ENCODE results near the gene ZSWIM7. TPM values are rescaled to one million over a fixed set of nuclear protein-coding genes. Genes with fewer than 3 reads are reported as not detected.
"Not testable (repeated sequence)": the region's sequence is repeated elsewhere in the genome, so short reads cannot be mapped to it uniquely, and the experiment has no call there.

Gene ZSWIM7
- polyA plus RNA-seq, 4 donors, result 20.0 to 33.8 (median 26.1) TPM

- no peak for FAIRE-seq
These were observed 17.6 kb downstream of the ZSWIM7 start for GRCh38 chr17:15981646-15982580.

GRCh38 chr17:15981208-15981607 is 18.3 kb downstream of the ZSWIM7 start:
- peaks cover 7 to 28% (median 16%) of the 10 kb centered on the region in 3 donors for H3K36me3 ChIP-seq (ENCODE audit: control insufficient read depth in 3 of 3, insufficient read depth in 2 of 3, low read depth in 1 of 3, low read length in 3 of 3)
- 21 to 41% (median 24%) methylated on average over 2 of the region's 2 CpGs for WGBS, 3 donors
- no peak overlapping the region for H3K4me3 ChIP-seq (ENCODE audit: low read depth in 1 of 3, low read length in 3 of 3)
- peaks cover 0 to 6% (median 0%) of the 10 kb centered on the region in 3 donors for H3K4me1 ChIP-seq (ENCODE audit: control insufficient read depth in 3 of 3, insufficient read depth in 2 of 3, low read depth in 1 of 3, low read length in 2 of 3)
- H3K27ac ChIP-seq (ENCODE audit: low read depth in 1 of 3, low read length in 2 of 3), result peak overlapping the region in 1 of 3 donors; percentile 23
- no peaks in the 10 kb centered on the region for H3K27me3 ChIP-seq (ENCODE audit: control insufficient read depth in 3 of 3, insufficient read depth in 3 of 3, low read length in 3 of 3)
- DNase-seq (peak; percentile 16 to 35), FAIRE-seq (no peak)
- H3K9me3 ChIP-seq (ENCODE audit: control insufficient read depth in 2 of 2, insufficient read depth in 1 of 2, low read depth in 1 of 2, low read length in 1 of 2), result no peaks in the 10 kb centered on the region

More at GRCh38 chr17:15981646-15982580, 17.6 kb downstream of the ZSWIM7 start:
- H3K36me3 ChIP-seq (ENCODE audit: control insufficient read depth in 3 of 3, insufficient read depth in 2 of 3, low read depth in 1 of 3, low read length in 3 of 3), result peaks cover 7 to 33% (median 15%) of the 10 kb centered on the region in 3 donors
- no peak for DNase-seq
- no peak overlapping the region for H3K27ac ChIP-seq (ENCODE audit: low read depth in 1 of 3, low read length in 2 of 3)
- H3K4me3 ChIP-seq (ENCODE audit: low read depth in 1 of 3, low read length in 3 of 3), result no peak overlapping the region
- peaks cover 0 to 6% (median 0%) of the 10 kb centered on the region in 3 donors for H3K4me1 ChIP-seq (ENCODE audit: control insufficient read depth in 3 of 3, insufficient read depth in 2 of 3, low read depth in 1 of 3, low read length in 2 of 3)
- WGBS, 3 donors, result 59 to 80% (median 69%) methylated on average over 5 of the region's 5 CpGs
- no peaks in the 10 kb centered on the region for H3K9me3 ChIP-seq (ENCODE audit: control insufficient read depth in 2 of 2, insufficient read depth in 1 of 2, low read depth in 1 of 2, low read length in 1 of 2)
- H3K27me3 ChIP-seq (ENCODE audit: control insufficient read depth in 3 of 3, insufficient read depth in 3 of 3, low read length in 3 of 3), result no peaks in the 10 kb centered on the region

- H3K27me3 ChIP-seq (ENCODE audit: control insufficient read depth in 3 of 3, insufficient read depth in 3 of 3, low read length in 3 of 3); FAIRE-seq; DNase-seq; H3K4me3 ChIP-seq (ENCODE audit: low read depth in 1 of 3, low read length in 3 of 3); H3K9me3 ChIP-seq (ENCODE audit: control insufficient read depth in 2 of 2, insufficient read depth in 1 of 2, low read depth in 1 of 2, low read length in 1 of 2); H3K27ac ChIP-seq (ENCODE audit: low read depth in 1 of 3, low read length in 2 of 3); H3K4me1 ChIP-seq (ENCODE audit: control insufficient read depth in 3 of 3, insufficient read depth in 2 of 3, low read depth in 1 of 3, low read length in 2 of 3): not testable (repeated sequence)
- H3K36me3 ChIP-seq (ENCODE audit: control insufficient read depth in 3 of 3, insufficient read depth in 2 of 3, low read depth in 1 of 3, low read length in 3 of 3), result peaks cover 7 to 27% (median 13%) of the 10 kb centered on the region in 3 donors
- 45 to 63% (median 56%) methylated on average over 2 of the region's 4 CpGs for WGBS, 3 donors
These were observed 20.5 kb downstream of the ZSWIM7 start for GRCh38 chr17:15979013-15979412.

GRCh38 chr17:15978606-15979005 is 20.9 kb downstream of the ZSWIM7 start:
- peaks cover 0 to 6% (median 0%) of the 10 kb centered on the region in 3 donors for H3K4me1 ChIP-seq (ENCODE audit: control insufficient read depth in 3 of 3, insufficient read depth in 2 of 3, low read depth in 1 of 3, low read length in 2 of 3)
- DNase-seq (no peak), FAIRE-seq (no peak)
- no peak overlapping the region for H3K27ac ChIP-seq (ENCODE audit: low read depth in 1 of 3, low read length in 2 of 3)
- no peaks in the 10 kb centered on the region for H3K9me3 ChIP-seq (ENCODE audit: control insufficient read depth in 2 of 2, insufficient read depth in 1 of 2, low read depth in 1 of 2, low read length in 1 of 2)
- H3K27me3 ChIP-seq (ENCODE audit: control insufficient read depth in 3 of 3, insufficient read depth in 3 of 3, low read length in 3 of 3), result no peaks in the 10 kb centered on the region
- WGBS, 3 donors, result 89 to 96% (median 92%) methylated on average over 1 of the region's 1 CpG
- H3K4me3 ChIP-seq (ENCODE audit: low read depth in 1 of 3, low read length in 3 of 3), result no peak overlapping the region
- H3K36me3 ChIP-seq (ENCODE audit: control insufficient read depth in 3 of 3, insufficient read depth in 2 of 3, low read depth in 1 of 3, low read length in 3 of 3), result peaks cover 7 to 29% (median 13%) of the 10 kb centered on the region in 3 donors

- WGBS, 3 donors, result 95 to 100% (median 97%) methylated on average over 2 of the region's 2 CpGs
- H3K27ac ChIP-seq (ENCODE audit: low read depth in 1 of 3, low read length in 2 of 3), result no peak overlapping the region
- DNase-seq (no peak), FAIRE-seq (no peak)
- H3K4me3 ChIP-seq (ENCODE audit: low read depth in 1 of 3, low read length in 3 of 3), result no peak overlapping the region
- no peaks in the 10 kb centered on the region for H3K27me3 ChIP-seq (ENCODE audit: control insufficient read depth in 3 of 3, insufficient read depth in 3 of 3, low read length in 3 of 3)
- peaks cover 7 to 27% (median 13%) of the 10 kb centered on the region in 3 donors for H3K36me3 ChIP-seq (ENCODE audit: control insufficient read depth in 3 of 3, insufficient read depth in 2 of 3, low read depth in 1 of 3, low read length in 3 of 3)
- peaks cover 0 to 6% (median 0%) of the 10 kb centered on the region in 3 donors for H3K4me1 ChIP-seq (ENCODE audit: control insufficient read depth in 3 of 3, insufficient read depth in 2 of 3, low read depth in 1 of 3, low read length in 2 of 3)
- no peaks in the 10 kb centered on the region for H3K9me3 ChIP-seq (ENCODE audit: control insufficient read depth in 2 of 2, insufficient read depth in 1 of 2, low read depth in 1 of 2, low read length in 1 of 2)
These were observed 21.6 kb downstream of the ZSWIM7 start for GRCh38 chr17:15977894-15978293.

GRCh38 chr17:15973834-15974233 is 25.7 kb downstream of the ZSWIM7 start:
- H3K36me3 ChIP-seq (ENCODE audit: control insufficient read depth in 3 of 3, insufficient read depth in 2 of 3, low read depth in 1 of 3, low read length in 3 of 3), result peaks cover 5 to 23% (median 6%) of the 10 kb centered on the region in 3 donors
- no peaks in the 10 kb centered on the region for H3K9me3 ChIP-seq (ENCODE audit: control insufficient read depth in 2 of 2, insufficient read depth in 1 of 2, low read depth in 1 of 2, low read length in 1 of 2)
- 84 to 88% (median 86%) methylated on average over 6 of the region's 6 CpGs for WGBS, 3 donors
- no peaks in the 10 kb centered on the region for H3K4me1 ChIP-seq (ENCODE audit: control insufficient read depth in 3 of 3, insufficient read depth in 2 of 3, low read depth in 1 of 3, low read length in 2 of 3)
- no peak overlapping the region for H3K4me3 ChIP-seq (ENCODE audit: low read depth in 1 of 3, low read length in 3 of 3)
- FAIRE-seq (no peak), DNase-seq (no peak)
- H3K27ac ChIP-seq (ENCODE audit: low read depth in 1 of 3, low read length in 2 of 3), result no peak overlapping the region
- no peaks in the 10 kb centered on the region for H3K27me3 ChIP-seq (ENCODE audit: control insufficient read depth in 3 of 3, insufficient read depth in 3 of 3, low read length in 3 of 3)

- Histone ChIP-seq H3K36me3 (ENCODE audit: control insufficient read depth in 3 of 3, insufficient read depth in 2 of 3, low read depth in 1 of 3, low read length in 3 of 3) (peaks cover 4 to 18% (median 6%) of the 10 kb centered on the region in 3 donors), H3K4me1 (ENCODE audit: control insufficient read depth in 3 of 3, insufficient read depth in 2 of 3, low read depth in 1 of 3, low read length in 2 of 3) (no peaks in the 10 kb centered on the region), H3K4me3 (ENCODE audit: low read depth in 1 of 3, low read length in 3 of 3) (no peak overlapping the region), H3K9me3 (ENCODE audit: control insufficient read depth in 2 of 2, insufficient read depth in 1 of 2, low read depth in 1 of 2, low read length in 1 of 2) (no peaks in the 10 kb centered on the region), H3K27me3 (ENCODE audit: control insufficient read depth in 3 of 3, insufficient read depth in 3 of 3, low read length in 3 of 3) (no peaks in the 10 kb centered on the region), H3K27ac (ENCODE audit: low read depth in 1 of 3, low read length in 2 of 3) (no peak overlapping the region)
- no peak for FAIRE-seq
- no peak for DNase-seq
These were observed 26.5 kb downstream of the ZSWIM7 start for GRCh38 chr17:15973016-15973415.

GRCh38 chr17:15972497-15972951 is 27.0 kb downstream of the ZSWIM7 start:
- no peaks in the 10 kb centered on the region for H3K4me1 ChIP-seq (ENCODE audit: control insufficient read depth in 3 of 3, insufficient read depth in 2 of 3, low read depth in 1 of 3, low read length in 2 of 3)
- H3K36me3 ChIP-seq (ENCODE audit: control insufficient read depth in 3 of 3, insufficient read depth in 2 of 3, low read depth in 1 of 3, low read length in 3 of 3), result peaks cover 0 to 18% (median 3%) of the 10 kb centered on the region in 3 donors
- no peaks in the 10 kb centered on the region for H3K9me3 ChIP-seq (ENCODE audit: control insufficient read depth in 2 of 2, insufficient read depth in 1 of 2, low read depth in 1 of 2, low read length in 1 of 2)
- H3K27ac ChIP-seq (ENCODE audit: low read depth in 1 of 3, low read length in 2 of 3), result no peak overlapping the region
- WGBS, 3 donors, result 96 to 99% (median 97%) methylated on average over 4 of the region's 4 CpGs
- no peak for FAIRE-seq
- DNase-seq, result no peak
- H3K27me3 ChIP-seq (ENCODE audit: control insufficient read depth in 3 of 3, insufficient read depth in 3 of 3, low read length in 3 of 3), result no peaks in the 10 kb centered on the region
- no peak overlapping the region for H3K4me3 ChIP-seq (ENCODE audit: low read depth in 1 of 3, low read length in 3 of 3)

Measured in small intestine (tissue), 7 donors.